Measurements from ENCODE around the gene HOXB1.
A peak's percentile ranks its signal among the peaks of the same experiment; 100 is the strongest.

The HOXB1 gene

DNA sequence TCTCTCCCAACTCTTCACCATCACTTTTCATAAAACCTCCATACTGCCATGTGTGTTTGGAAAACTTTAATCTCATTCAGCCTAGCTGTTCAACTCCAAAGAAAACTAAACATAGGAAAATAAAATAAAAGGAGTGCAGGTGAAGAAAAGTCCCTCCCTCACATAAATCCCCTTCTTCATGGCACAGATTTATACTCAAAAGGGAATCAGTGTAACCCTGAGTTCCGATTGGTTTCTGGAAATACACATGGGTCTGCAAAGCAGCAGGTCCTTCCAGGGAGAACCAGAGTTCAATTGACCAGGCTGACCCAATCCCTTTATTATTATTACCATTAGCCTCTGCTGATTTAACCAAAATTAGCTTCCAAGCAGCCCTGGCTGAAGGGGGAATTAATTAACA is 23.0 kb upstream of the HOXB1 start:
- no peak for DNase-seq

DNA sequence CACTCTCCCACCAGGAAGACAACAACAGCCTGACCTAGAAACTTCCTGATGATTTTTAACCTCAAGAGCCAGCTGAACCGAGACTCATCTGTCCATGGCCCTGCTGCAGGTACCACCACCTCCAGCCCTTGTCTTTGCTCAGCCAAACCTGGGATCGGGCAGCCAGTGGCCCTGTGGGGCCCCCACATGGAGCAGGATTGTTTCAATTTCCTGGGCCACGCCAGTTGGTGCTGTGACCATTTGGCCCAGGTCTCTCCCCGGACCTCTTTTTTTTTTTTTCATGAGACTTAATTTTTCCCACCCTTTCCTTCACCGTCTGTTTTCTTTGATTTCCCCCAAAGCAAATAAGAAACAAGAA is 22.4 kb upstream of the HOXB1 start:
- no peak for DNase-seq

DNA sequence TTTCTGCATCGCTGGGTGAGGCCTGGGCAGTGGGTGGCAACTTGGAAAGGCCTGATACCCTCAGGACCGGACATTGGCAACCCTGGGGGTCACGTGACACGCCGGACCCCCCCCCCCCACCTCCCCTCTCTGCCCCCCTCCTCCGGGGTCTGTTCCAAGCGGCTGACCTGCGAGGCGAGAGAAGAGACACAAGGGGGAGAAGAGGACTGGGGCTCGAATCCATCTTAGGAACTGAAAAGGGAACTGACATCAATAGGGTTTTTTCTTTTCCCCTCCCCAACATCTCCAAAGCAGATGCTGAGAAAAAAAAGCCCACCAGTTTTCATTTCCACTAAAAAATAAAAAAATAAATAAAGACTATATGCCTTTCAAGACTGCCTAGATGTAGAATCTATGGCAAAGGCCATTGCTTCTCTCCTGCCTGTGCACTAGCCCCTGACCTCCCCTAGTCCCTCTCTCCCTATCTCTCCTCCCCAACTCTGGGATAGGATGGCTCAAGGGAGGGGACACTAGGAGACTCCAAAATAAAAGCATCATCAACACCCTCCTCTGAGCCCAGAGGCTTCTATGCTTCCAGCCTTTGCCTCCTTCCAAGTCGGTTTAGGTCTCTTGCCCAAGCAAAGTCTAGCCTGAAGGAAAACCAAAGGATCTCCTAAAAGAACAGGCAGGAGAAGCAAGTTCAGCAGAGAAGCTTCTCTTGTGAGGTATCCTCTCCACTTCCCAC is 21.8 kb upstream of the HOXB1 start:
- DNase-seq = no peak

DNA sequence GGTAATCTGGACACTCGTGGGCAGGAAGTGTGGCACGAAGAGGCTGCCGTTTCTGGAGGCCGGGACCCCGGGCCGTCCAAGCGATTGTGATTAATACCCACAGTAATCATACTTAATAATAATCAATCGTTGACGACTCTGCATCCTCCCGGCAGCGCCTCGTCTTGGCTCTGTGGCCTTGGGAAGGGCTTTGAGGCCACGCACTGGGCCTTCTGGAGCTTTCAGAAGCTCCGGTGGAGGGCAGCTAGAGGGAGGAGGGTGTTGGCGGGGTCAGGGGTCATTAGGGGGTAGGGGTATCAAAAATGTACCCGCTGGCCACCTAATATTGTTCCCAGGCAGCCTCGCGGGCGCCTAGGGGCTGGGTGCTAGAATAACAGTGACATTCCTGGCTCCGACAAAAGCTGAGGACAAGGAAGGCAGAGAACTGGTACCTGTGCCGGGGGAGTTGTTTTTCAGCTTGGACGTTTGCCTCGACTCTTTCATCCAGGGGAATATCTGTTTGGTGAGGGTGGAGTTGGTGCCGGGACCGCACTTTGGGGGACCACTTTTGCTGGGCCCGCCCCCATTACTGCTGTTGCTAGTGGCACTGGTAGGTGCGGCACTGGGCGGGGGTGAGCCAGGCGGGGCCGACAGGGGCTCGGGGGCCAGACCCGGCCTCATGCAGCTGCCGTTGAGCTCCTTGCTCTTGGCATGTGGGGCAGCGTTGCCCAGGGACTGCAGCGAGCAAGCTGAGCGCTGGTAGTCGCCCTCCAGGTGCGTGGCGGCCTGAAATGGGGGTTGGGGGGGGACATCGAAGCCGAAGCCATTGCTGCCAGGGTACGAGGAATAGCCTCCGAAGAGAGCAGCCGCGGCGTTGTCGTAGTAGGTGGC is 21.0 kb upstream of the HOXB1 start:
- DNase-seq = no peak

DNA sequence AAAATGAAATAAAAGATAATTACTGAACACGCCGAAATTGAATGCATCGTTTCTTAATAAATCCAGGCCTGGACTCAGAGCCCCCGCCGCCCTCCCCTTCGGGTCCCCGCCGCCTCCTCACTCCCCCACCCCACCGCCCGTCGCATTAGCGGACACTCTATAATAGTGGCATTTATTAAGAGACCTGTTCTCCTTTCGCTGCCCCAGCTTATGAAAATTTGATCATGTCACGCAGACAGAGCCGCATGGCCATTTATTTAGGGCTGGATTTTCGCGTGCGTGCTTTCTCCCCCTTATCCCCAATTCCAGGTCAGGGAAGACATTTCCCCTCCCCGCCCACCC is 20.4 kb upstream of the HOXB1 start:
- no peak for DNase-seq

DNA sequence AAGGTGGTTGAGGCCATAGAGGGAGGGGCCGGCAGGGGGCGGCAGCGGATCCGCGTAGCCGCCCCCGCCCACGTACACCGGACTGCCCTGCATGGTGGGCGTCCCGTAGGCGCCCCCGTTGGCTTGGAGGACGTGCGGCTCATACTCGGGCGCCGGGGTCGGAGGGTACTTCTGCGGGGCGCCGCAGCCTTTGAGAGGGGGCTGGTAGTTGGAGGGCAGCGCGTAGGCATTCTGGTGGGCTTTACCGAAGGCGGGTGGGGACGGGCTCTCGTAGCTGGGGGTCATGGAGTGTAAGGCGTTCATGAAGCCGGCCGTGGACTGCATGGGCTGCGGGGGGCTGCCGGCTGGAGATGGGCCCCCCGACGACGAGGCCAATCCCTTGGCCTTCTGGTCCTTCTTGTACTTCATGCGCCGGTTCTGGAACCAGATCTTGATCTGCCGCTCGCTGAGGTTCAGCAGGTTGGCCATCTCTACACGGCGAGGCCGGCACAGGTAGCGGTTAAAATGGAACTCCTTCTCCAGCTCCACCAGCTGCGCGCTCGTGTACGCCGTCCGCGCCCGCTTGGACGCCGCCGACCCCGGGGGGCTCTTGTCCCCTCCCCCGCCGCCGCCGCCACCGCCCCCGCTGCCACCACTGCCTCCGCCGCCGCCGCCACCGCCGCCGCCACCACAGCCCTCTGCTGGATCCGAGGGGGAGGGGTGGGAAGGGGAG is 19.8 kb upstream of the HOXB1 start:
- DNase-seq = no peak

DNA sequence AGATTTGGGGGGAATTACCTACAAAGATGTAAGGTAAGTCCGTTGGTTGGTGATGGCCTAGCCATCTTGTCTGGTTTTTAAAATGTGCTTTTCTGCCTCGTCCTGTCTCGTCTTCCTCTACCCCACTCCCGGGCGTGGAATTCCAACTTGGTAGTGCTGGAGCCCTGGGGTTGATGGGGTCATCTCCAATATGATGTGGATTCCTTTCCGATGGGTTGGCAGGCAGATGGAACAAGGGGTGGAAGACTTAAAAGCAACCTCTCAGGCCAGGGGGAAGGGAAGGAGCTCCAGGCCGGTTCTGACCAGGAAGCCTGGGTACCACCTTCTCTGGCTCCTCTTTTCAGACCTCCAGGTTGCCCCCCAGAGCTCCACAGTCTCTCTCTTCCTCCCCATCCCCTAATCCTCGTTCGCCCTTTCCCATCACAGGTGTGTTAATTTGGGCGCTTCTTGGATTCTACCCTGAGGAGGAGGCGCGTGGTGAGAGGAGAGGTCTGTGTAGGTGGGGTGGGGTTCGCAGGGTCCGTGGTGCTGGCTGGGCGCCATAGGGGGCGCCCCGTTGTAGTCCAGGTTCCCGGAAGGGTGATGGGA is 19.2 kb upstream of the HOXB1 start:
- no peak for DNase-seq

DNA sequence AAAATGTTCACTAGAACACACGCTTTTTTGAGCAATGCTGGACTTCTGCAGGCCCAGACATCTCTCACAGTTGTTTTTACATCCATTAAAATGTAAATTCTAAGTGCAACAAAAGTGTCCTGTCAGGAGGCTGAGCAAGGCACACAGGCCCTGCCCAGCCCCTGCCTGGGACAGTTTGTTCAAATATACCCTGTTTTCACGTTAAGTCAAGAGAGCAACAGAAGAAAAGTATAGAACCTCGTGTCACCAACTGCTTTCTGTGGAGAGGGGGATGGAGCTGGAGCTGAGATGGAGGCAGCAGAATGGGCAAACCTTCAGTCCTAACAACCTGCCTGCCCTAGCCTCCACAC is 18.4 kb upstream of the HOXB1 start:
- no peak for DNase-seq

DNA sequence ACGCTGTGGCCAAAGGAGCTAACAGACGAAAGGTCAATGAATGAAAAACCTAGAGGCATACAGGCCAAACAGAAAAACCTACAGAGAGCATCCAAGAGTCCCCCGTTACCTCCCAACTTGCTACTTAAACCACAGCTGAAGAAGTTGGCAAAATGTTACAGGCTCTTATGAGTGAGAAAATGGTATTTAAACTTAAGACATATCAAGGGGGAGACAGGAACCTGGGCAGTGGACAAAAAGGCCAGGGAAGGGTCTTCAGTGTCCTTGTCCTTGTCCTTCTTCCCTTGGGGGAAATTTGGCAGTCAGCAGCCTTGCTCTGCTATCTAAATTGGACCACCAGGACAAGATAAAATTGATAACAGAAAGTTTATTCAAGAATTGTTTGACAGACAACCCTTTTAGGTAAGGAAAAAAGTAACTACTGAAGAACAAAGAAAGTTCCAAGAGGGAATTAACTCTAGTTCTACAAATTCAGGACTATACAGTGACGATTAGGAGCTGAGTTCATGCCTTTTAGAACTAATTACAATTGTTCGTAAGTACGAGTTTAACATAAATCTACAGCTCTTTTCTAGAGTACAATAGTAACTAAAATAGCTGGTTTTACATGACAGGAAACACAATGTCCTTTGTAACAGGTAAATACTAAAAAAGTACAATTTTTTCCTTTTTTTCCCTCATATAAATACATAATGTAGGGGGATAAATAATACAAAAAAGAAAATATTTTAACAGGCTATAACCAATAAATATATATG is 17.9 kb upstream of the HOXB1 start:
- peak; percentile 9 for DNase-seq

DNA sequence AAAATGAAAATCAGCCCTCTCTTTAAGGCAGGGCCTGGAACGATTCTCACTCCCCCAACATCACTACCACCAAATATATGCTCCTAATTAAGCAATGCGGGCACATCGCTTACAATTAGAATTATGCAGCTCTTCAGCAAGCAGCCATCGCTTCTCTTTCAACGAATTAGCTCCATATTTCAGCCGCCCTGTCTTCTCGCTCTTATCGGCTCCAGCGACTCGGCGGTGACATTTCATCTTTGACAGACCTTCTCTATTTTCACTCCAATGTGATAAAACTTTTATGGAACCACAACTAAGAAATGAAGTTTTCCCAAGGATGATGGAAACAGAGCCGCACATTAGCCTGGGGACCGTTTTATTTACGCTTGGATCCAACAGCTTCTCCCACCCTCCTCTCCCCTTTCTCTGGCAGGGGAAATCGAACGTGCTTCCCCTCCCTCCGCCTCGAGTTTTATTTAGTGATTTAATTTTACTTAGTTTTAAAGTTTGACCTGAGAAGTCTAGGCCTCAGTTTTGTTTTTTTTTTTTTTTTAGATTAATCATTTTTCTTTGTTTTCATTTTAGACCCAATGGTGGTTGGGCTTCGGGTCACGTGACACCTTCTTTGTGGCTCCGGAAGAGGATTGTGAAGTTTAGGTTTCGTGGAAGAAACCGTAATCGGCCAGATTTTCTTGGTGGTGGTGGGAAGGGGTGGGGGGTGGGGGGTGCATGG is 17.2 kb upstream of the HOXB1 start:
- DNase-seq = peak; percentile 46

DNA sequence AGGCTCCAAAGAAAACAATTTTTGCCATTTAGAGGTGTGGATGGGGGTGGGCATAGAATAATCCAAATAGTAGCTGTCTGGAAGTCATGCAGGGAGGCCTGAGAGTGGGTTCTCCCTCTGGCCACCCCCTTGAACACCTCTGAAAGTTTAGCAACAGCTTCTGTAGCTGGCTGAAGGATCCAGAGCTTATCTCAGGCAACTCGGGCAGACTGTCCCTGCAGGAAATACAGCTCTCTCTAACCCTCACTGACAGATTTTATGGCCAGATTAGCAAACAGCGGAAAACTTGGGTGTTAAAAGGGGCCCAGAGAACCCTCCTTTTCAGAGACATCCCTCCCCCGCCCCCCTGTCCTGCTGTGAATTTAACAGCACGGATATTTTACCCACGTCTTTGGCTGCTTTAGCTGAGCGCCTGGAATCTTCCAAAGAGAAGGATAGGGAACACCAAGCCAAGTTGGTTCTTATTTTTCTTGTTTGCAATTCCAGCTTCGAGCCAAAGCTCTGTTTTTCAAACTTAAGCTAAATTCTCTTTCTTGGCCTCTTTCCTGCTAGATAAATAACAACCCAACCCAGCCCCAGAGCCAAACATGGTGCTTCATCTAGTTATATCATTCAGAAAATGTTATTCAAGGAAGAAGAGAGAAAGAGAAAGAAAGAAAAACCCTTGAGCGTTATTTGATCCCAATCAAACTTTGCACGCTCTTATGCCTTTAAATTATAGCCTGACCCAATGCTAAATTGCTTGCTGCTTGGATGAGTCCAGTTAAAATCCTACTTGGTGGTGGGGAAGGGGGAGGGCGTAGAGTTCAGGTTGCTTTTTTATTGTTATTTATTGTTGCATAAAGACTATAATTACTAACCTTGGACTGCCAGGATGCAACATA is 16.4 kb upstream of the HOXB1 start:
- DNase-seq = peak; percentile 12

DNA sequence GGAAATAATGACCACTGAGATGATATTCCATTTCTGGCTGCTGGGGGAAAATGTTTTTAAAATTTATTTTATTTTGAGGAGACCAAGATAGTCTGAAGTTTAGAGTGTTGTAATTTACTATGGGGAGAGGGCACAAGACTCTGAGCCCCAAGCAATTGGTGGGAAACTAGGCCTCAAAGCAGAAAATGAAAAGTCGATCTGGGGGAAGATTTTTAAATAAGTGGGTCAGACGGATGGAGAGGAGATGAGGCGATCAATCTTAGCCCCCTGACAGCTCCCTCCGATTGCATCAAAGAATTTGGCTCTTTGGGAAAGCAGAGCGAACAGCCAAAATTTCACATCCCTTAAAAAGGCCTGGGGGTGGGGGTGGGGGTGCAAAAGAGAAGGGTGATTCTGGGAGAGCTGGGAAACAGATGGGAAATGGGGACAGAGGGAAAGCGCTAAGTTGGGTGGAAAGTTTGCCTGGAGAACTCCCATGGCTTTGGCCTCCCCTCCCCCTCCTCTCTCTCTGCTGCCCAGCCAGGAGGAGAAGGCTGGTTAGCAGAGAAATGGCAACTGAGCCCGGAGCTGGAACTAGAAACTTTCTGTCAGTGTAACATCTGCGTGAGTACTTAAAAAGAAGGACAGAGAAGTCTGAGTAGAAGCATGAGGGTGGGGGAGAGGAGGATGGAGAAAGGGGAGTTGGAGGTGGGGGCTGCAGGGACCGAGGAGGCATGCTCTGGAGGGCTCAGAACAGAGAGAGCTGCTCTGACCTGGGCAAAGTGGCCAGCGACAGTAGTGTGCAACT is 15.5 kb upstream of the HOXB1 start:
- no peak for DNase-seq

DNA sequence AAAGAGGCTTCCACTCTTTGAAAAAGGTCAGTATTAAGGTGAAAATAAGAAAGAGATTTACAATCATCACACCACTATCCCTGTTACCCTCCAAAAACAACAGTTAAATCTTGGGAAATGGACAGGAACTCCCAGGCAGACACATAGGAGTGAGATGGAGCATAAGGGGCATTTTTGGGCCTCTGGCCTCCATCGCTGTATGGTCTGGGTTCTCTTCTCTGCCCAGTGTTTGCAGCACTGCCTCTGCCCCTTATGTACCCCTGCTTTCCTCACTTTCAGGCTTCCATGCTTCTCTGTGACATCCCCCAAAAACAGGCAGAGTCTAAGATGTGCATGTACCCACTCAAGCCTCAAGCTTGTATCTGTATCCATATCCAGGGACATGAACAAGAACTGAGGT is 14.7 kb upstream of the HOXB1 start:
- no peak for DNase-seq

DNA sequence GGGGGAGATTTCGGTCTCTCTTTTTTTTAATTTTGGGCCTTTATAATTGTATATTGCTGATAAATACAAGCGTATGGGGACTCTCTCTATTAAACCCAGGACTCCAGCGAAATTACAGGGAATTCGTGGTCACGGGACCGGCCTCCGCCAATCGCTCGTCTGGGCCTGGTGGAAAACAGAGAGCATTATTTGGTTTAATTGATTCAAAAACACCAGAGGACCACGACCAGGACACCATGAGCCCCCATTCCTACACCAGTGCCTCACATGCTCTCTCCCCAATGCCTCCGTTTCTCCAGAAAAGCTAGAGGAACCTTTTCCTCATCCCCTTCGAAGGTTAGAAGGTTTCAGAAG is 14.2 kb upstream of the HOXB1 start, which contains the start of gene HOXB2:
Gene HOXB2 (minus strand): TSS at position 88 of the 354 bp plus-strand sequence. CDS start 198 bp downstream, outside the sequence.
- no peak for DNase-seq

DNA sequence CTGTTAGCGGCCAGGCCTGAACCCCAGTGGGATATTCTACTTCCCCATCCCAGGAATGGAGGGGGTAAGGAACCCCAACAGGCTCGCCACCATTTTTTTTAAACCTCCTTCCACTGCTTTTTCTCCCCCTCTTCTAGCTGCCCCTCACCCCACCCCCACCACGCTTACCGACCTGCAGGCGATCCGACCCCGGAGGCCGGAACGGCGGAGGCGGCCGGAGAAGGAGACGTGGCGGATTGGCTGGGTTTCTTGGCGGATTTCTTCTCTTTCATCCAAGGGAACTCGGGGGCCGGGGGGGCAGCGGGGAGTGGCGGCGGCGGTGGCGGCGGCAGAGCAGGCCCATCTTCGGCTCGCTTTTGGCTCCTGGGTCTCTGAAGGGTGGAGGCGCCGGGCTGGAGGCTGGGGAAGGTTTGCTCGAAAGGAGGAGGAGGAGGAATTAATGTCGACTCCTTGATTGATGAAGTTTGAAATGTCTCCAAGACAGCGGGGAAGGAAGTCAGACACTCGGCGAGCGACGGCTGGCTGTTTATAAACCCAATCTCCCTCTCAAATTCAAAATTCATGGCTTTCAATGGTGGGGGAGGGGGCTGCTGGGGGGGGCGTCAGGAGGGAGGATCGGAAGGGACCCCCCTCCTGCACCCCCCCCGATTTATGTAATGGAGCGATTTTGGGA is 13.7 kb upstream of the HOXB1 start:
- DNase-seq = peak; percentile 31

DNA sequence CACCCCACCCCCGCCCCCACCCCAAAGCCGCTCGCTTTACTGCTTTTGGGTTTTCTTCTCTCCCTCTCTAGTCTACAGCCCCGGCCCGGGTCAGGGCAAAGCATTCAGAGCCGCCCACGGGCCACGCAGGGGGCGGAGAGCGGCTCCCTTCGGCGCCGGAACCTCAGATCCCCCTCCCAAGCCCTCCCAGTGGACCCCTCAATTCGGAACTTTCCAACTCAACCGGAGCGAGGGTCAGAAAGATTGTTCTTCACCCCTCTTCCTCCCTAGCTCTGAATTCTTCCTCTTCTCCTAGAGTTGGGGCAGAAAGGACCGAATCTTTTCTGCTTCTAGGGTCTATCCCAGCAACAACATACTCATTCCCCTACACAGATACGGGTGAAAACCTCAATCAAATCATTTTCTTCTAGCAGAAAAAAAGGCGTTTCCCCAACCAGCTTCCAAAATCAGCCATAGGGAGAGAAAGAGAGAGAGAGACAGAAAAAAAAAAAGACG is 13.1 kb upstream of the HOXB1 start:
- peak; percentile 32 for DNase-seq

DNA sequence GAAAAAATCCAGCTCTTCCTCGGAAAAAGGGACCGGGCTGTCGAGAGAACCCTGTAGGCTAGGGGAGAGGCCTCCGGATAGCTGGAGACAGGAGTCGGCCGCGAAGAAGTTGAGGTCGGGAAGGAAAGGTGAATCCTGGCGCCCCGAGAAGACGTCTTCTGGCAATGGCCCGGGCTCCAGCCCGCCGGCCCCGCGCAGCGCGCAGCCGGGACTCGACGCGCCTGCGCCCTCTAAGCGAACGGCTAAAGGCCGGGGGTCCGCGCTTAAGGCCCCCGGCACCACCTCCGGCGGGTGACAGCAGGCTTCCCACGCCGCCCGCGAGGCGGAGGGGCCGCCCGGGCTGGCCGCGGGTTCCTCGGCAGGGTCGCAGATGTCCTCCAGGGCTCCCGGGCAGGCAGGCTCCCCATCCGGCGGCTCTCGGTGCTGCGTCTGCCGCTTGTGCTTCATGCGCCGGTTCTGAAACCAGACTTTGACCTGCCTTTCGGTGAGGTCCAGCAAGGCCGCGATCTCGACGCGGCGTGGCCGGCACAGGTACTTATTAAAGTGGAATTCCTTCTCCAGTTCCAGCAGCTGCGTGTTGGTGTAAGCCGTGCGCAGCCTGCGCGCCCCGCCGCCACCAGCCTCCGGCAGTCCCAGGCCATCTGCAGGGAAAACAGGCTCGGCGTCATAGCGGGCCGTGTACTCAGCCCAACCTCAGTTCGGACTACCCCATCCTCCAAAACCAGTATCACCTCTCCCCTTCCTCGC is 12.5 kb upstream of the HOXB1 start:
- DNase-seq = peak; percentile 62

DNA sequence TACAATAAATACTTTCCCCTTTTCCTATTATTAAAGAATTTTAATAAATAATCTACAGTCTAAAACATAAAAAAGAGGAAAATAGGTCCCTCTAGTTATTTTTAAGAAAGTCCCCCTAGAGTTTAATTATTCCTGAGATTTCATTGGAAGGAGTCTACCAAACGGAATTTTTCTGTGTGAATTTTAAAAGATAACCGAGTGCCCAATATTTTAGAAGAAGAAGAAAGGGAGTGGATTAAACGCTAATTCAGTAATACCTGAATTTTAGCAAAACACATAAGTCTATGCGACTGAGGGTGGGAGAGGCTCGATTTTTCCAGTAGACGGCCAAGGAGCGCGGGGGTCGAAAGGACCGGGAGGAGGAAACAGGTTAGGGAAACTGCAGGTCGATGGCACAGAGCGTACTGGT is 11.9 kb upstream of the HOXB1 start:
- no peak for DNase-seq

Measured in central memory CD4-positive, alpha-beta T cell (primary cell).